Fibroblast of skin of abdomen (primary cell): Measurements from ENCODE around the gene SPEF1.

Experiments
- DNase-seq: peaks from one replicate; pipeline ENCODE4 v3.0.0-alpha.2; 2013

The SPEF1 gene

DNA sequence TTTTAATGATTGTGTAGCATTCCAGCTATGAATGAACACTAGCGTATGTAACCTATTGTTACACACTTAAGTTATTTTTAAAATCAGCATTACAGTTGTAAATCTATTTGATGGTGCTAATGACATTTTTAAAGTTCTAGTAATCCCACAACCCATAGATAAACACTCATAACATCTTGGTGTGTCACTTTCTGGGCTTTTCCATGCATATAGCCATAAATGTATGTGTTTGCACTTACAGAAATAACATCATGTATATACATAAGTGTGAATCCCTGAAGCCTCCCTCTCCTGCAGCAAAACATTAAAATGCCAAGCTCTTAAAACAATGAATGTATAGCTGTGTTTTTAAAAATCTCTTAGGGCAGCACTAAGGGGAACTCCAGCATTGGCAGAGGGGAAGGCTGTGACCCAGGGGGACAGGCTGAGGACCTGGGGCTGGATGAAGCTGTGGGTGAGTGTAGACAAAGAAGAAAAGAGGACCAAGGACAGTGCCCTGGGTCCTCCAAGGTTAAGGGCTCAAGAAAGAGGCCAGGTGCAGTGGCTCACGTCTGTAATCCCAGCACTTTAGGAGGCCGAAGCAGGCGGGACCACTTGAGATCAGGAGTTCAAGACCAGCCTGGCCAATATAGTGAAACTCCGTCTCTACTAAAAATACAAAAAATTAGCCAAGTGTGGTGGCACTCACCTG is 6.2 kb upstream of the SPEF1 start:
- DNase-seq, result peak; percentile 51

DNA sequence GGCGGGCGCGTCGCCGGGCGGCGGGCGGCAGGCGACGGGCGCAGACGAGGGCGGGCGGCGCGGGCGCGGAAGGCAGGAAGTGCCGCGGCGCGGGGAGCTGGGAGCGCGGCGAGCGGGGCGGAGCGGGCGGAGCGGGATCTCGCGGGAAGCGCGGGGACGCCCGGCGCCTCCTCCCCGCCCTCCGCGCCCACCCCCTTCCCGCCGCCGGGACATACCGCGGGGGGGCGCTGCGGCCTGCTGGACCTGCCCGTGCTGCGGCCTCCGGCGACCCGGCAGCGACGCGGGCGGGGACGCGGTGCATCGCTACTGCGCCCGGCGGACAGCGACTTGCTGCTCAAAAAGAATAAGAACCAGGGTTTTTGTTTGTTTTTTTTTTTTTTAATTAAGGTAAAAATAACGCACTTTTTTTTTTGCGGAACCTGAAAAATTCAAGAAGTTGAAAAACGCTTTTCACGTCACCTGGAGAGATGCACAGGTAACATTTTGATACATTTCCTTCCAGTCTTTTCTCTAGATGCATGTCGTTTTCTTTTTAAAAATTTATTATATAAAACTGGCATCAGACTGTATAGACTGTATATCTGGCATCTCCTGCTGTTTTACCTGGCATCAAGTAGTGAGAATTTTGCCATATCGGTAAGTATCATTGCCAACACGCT is 5.5 kb upstream of the SPEF1 start, which contains the start of gene CENPB:
CENPB (minus strand) TSS at position 76 of the 659 bp plus-strand sequence. CDS start 257 bp downstream, outside the sequence.
- DNase-seq, result peak; percentile 85

DNA sequence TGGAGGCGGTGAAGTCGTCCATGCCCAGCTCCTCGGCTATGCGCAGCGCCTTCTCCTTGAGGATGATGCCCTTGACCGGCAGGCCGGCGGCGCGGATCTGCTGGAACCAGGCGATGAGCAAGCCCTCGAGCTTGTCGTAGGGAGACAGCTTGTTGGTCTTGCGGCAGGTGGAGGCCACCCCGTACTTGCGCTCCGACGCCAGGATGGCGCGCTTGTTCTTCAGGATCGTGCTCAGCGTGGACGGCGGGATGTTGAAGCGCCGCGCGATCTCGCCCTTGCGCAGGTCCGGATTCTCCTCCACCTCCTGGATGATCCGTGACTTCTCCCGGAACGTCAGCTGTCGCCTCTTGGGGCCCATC is 4.9 kb upstream of the SPEF1 start:
- peak; percentile 58 for DNase-seq

DNA sequence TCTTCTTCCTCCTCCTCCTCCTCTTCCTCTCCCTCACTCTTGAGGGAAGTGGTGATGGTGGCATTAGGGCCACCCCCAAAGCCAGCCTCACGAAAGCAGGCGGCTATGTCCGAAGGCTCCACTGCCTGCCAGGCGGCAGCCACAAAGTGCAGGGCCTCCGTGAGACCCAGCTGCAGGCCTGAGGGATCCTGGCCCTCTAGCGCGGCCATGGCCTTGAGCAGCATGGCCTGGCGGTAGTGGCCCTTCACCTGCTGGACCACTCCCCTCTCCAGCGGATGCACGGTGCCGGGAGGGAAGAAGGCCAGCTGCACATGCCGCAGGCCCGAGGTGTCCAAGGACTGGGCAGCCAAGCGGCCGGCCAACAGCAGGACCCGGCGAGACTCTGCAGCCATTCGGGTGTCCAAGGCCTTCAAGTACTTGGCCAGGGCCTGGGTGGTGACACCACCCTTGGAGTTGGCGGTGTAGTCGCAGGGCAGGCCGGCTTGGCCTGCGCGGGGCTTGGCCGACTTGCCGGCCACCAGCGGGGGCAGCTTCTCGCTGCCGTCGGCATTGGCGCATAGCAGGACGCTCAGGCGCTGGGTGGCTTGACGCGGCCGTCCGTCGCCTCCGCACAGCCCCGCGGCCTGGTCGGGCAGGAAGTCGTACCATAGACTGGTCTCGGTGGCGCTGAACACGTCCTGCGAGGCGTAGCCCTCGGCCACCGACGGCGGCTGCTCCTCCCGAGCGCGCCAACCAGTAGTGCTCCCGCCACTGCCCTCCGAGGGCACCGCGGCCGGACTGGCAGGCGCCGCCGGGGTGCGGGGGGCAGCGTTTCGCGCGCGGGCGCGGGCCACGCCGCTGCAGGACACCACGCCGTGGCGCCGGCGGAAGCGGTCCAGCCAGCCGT is 4.2 kb upstream of the SPEF1 start:
- DNase-seq, result no peak

DNA sequence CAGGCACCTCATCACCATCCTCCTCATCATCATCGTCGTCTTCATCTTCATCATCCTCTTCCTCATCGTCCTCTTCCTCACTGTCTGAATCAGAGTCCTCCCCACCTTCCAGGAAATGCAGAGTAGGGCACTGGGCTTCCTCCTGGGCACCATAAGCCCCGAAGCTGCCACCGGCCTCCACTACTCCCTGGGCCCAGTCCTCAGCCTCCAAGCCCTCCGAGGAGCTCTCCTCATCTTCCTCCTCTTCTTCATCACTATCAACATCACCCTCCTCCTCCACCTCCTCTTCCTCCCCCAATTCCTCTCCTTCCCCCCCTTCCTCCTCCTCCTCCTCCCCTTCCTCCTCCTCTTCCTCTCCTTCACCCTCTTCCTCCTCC is 3.6 kb upstream of the SPEF1 start:
- DNase-seq, result no peak

DNA sequence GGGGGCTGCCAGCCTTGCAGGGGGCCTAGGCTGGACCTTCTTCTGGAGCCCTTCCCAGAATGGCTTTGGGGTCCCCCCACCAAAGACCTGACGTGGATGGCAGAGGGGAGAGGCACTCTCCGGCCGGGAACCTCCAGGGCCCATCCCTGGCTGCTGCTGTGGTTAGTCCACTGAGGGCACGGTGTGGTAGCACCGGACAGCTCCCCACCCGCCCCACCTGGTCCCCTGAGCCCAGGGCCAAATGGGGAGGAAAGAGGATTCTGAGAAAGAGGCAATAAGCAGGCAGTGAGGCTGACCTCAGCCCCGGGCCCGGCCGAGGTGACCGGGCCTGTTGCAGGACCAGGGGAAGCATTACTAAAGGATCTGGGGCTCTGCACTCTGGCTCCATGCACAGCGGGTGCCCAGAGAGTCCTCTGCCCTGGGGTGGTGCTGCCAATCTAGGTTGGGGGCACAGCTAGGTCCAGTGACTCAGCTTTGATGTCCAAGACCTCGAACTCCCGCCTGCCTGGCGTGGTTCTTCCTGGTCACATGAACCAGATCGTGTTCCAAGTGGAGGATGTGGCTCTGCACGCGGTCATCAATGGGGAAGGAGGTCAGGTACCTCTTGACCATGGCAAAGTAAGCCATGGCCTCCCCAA is 3.1 kb upstream of the SPEF1 start:
- DNase-seq, result no peak

DNA sequence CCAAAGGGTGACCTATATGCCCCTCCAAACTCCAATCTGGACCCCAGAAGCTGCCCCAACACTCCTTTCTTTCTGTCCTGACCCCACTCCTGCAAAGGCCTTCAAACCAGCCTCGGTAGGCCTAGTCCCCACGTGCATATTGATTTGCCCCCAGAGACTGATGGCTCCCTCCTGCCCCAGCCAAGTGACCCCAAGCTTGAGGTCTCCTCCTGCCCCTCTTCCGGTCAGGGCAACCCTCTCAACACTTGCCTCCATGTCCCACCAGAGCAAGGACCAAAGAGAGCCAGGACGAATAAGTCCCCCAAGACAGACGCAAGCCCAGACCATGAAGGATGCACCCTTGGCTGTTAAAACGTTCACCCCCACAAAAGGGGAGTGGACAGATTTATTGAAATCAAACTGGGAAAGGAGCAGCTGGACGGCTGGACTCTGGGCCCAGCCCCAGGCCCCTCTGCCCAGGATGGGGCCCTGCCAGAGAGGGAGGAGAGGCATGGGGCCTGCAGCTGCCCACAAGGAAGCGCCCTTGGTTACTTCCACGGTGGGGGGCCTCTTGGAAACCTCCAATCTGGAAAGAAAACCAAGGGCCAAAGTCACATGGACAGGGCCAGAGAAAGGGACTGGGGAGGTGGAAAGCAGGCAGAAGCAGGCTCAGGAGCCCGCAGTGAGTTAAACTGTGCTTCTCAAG is 2.4 kb upstream of the SPEF1 start:
- DNase-seq, result no peak

DNA sequence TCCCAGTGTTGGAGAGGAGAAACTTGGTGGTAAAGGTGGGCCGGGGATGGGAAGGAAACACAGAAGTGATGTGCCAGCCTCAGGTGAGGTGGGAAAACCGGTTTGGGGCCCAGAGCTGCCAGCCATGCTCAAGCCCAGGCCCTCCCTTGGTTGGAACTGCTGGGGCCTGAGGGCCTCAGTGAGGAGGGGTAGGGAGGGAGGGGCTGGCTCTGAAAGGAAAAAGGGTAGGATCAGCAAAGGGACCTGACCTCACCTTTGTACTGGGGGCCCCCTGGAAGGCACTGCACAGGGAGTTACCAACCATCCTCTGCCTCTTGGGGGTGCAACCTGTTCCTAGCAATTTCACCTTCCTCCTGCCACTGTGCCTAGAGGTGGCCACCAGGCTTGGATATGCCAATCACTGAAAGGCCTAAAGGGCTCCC is 1.8 kb upstream of the SPEF1 start:
- no peak for DNase-seq

DNA sequence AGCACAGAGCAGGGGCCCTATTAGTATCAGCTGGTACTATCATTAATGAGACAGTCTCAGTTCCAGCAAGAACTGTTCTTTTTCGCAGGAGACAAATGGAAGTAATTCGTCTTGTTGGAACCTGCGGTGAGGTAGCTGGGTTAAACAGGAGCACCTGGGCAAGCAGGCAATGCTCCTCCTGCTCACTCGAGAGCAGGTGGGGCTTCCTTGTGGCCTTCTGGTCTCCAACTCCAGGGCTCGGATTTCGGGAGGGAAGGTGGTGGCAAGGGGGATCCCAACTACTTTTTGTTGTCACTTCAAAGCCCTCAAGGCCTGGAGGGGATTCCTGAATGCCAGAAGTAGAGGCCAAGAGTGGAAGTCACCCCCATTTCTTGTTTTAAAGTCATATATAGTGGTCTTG is 1.3 kb upstream of the SPEF1 start:
- DNase-seq, result no peak

DNA sequence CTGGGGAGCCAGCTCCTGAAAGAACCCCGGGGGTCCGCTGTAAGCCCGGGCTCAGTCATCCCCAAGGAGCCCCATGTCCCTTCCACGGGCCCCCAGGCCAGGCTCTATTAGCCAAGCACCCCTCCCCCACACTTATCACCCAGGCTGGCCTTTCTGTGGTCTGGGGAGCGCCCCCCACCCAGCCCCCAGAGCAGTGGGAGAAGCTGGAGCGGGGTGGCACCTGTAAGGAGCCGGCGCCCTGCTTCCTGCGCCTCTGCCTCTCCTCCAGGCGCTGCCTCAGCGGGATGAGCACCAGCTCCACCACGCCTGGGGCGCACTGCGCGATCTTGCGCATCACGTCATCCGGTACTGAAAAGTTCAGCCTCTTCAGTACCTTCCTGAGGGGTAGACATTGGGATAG is 2.3 kb downstream of the SPEF1 start:
- no peak for DNase-seq

DNA sequence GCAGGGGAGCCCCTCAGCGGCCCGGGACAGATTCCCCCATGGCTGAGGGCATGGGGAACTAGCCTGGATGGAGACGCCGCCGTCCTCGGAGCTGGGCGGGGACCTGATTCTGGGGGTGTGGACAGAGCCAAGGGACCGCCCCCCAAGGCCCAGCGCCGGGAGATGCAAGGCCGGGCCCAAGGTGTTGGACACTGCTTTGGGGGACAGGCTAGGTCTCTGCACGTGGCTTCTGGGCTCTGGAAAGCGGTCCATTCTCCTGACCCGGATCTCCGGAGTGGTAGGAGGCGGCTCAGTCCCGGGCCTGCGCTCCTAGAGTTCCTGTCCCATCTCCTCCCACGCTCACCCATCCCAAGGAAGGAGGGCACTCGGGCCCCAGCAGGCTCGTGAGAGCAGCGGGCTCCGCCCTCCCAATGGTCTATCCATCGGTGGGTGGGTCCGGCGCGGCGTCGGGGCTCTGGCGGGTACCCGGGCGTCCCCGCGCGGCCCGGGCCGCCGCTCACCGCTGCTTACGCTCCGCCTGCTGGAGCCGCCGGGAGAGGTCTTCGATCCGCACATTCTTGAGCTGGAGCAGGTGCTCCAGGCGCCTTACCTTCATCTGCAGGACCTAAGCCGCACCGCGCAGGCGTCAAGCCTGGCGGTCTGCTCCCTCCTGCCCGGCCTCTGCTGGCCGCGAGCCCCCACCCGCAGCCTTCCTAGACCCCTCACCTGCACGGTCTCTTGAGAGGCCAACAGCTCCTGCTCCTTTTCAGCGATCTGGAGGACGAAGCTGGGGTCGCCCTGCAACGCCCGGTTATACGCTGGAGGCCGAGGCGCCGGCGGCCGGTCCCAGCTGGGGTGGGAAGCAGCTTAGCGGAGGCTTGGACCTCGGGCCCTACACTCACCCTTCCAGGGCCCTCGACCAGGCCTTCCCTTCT is 3.3 kb downstream of the SPEF1 start:
- peak; percentile 28 for DNase-seq

DNA sequence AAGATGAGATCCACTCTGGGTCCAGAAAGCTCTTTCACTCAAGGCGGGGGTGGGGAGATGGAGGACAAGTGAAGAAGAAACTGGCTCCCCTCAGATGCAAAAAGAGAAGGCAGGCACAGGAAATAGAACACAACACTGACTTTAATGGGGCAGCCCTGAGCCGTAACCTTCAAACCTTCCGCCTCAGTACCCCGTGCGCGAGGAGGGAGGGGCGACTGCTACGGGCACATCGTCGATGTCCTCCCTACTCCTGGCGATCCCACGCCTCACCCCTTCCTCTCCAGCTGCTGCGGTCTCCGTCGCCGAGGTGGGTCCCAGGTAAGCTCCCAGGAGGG is 3.9 kb downstream of the SPEF1 start:
- no peak for DNase-seq

DNA sequence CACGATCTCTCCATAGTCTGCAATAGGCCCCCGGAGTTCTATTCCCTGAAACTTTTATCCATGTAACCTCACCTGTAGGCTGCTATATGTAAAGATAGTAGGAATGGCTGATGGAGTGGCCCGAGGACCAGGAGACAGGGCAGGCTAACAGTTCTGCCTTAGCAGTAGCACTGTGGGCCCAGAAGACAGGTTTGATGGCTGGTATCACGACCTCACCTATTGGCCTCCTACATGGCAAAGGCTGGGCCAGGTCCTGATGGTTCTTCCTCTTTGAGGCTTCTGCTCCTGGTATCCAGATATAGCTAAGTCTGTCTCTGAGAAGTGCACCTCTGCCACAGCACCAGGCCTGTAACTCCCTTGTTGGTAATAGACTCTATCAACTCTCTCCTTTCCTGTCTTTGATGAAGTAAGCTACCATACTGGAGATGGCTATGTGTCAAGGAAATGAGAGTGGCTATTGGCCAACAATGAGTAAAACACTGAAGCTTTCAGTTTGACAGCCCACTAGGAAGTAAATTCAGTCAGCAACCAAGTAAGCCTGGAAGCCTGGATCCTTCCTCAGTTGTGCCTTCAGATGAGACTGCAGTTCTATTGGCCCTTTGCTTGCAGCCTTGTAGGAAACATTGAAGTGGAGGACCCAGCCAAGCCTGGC is 5.7 kb downstream of the SPEF1 start:
- no peak for DNase-seq

DNA sequence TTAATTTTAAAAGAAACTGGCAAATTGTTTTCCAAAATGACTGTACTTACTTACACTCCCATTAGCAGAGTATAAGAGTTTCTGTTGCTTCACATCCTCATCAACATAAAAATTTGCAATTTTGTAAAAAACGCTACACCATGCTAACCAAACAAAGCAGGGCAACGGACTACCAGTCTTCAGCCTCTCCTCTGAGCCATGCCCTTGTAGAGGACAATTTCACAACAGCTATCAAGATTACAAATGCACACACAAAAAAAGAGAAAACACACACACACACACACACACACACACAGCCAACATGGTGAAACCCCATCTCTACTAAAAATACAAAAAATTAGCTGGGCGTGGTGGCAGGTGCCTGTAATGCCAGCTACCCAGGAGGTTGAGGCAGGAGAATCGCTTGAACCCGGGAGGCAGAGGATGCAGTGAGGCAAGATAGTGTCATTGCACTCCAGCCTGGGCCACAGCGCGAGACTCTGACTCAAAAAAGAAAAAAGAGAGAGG is 9.6 kb downstream of the SPEF1 start:
- no peak for DNase-seq

DNA sequence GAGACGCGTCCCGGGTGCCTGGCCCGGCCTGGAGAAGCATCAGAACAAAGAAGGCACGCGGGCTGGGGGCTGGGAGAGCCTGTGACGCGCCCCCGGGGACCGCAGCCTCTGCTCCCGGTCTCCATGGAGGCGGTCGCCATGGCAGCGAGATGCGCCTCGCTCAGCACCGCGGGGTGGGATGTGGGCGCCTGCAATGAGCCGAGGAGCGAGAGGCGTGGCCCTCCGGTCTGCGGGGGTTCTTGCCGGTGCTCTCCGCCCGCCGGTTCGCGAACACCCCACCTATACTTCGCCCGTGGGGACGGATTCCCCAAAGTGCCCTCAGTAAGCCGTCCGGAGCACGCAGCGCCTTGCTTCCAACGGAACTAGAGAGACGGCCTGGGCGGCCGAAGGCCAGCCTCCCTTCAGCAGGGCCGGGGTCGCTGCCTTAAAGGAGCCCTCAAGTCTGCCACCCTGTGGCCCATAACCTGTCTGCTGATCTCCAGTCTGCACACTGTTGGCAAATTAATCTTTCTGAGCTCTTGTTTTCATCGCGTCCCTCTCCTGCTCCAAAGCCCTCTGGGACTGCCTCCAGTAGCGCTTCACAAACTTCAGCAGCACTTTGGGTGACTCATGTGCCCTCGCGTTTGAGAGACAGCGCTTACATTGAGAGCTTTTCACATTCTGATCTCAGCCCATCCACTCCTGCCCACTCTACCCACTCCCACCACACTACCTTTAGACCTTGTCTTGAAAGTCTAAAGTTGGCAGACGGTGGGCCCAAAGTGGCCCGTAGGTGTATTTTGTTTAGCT is 12.7 kb downstream of the SPEF1 start:
- DNase-seq, result peak; percentile 87

DNA sequence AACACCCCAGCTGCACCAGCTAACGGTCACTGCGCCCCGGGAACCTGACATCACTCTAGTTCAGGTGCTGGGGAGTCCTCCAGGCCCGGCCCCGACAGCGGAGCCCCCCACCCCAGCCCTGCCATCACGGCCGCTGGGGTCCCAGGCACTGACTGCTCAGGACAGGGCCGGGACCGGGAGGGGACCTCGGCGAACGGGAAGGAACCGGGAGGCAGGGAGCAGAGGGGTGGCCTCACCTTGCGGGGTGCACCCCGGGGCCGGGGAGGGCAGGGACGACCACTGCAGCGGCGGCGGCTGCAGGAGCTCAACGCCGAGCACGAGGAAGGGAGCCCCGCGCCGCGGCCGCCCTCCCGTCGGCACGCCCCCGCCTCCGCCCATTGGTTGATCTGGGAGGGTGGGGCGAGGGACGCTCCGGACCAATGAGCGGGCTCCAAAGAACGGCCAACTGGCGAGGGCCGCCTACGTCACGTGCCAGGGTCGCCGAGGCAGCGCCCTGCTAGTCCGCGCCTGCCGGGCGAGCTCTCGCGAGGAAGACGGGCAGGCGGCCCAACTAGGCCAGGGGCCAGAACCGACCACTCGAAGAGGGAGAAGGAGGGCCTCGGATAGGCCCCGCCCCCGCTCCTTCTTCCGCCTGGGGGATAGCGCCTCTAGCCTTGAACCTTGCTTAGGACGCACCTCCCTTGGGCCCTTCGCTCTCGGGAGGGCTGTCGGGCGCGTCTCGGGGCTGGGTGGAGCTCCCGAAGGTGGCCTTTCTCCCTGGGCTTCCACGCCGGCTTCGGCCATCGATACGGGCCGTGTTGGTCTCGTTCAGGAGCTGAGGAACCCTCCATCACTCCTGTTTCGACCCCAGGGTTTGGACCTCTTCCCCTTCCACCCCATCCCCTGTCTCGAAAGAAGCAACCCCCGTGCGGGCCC is 13.6 kb downstream of the SPEF1 start, which contains the start of gene ADISSP:
ADISSP (minus strand) TSS at position 327 of the 915 bp plus-strand sequence. CDS start 7,653 bp downstream, outside the sequence.
- DNase-seq, result peak; percentile 99

DNA sequence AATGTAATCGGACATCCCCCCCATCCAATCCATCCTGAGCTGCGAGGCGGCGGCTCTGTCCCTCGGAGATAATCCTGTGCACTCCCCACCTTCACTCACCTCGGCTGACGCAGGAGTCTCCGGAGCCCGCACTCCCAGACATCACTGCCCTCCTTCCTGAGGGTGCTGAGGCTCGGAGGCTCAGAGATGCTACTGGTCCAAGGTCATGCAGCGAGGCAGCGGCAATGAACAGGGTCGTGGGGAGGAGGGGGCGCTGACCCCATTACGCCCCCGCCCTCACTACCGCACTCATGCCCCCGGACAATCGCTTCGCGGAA is 14.2 kb downstream of the SPEF1 start:
- no peak for DNase-seq

DNA sequence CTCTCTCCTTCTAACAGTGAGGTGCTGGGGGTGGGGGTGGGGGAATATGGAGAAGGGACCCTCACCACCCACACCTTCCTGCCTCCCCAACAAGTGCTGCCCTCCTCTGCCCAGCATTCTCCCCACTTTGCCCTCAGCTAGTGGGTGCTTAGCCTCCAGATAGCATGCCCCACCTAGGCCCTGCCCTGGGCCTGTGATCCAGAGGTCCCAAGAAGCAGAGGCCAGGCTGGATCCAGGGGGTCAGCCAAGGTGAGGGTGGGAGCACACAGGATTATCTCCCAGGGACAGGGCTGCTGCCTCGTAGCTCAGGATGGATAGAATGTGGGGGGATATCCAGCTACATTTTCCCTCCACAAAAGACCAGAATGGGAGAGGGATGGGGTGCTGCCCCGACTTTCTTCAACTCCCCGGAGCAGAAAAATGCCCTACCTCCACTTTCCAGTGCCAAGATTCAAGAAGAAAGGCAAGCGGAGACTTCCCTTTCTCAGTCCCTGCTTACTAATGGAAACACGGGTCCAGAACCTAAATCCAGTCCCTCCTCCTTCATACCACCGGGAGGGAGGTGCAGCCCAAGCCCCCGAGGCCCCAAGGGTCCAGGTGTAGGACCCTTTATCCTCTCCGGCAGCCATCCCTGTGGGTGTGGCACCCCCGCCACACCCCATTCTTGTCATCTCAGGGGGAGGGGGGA is 14.7 kb downstream of the SPEF1 start:
- no peak for DNase-seq
